NCI-H2196 (cell line): ENCODE measurements around the gene PHF14.
"Not testable (repeated sequence)": the region's sequence is repeated elsewhere in the genome, so short reads cannot be mapped to it uniquely, and the experiment has no call there.

Source experiments
- DNase-seq: peaks from one replicate; lab custom pipeline; 2025; ENCODE audit not compliant: unreplicated experiment; lab: John Stamatoyannopoulos, UW

Gene PHF14, protein sequence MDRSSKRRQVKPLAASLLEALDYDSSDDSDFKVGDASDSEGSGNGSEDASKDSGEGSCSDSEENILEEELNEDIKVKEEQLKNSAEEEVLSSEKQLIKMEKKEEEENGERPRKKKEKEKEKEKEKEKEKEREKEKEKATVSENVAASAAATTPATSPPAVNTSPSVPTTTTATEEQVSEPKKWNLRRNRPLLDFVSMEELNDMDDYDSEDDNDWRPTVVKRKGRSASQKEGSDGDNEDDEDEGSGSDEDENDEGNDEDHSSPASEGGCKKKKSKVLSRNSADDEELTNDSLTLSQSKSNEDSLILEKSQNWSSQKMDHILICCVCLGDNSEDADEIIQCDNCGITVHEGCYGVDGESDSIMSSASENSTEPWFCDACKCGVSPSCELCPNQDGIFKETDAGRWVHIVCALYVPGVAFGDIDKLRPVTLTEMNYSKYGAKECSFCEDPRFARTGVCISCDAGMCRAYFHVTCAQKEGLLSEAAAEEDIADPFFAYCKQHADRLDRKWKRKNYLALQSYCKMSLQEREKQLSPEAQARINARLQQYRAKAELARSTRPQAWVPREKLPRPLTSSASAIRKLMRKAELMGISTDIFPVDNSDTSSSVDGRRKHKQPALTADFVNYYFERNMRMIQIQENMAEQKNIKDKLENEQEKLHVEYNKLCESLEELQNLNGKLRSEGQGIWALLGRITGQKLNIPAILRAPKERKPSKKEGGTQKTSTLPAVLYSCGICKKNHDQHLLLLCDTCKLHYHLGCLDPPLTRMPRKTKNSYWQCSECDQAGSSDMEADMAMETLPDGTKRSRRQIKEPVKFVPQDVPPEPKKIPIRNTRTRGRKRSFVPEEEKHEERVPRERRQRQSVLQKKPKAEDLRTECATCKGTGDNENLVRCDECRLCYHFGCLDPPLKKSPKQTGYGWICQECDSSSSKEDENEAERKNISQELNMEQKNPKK

DNA sequence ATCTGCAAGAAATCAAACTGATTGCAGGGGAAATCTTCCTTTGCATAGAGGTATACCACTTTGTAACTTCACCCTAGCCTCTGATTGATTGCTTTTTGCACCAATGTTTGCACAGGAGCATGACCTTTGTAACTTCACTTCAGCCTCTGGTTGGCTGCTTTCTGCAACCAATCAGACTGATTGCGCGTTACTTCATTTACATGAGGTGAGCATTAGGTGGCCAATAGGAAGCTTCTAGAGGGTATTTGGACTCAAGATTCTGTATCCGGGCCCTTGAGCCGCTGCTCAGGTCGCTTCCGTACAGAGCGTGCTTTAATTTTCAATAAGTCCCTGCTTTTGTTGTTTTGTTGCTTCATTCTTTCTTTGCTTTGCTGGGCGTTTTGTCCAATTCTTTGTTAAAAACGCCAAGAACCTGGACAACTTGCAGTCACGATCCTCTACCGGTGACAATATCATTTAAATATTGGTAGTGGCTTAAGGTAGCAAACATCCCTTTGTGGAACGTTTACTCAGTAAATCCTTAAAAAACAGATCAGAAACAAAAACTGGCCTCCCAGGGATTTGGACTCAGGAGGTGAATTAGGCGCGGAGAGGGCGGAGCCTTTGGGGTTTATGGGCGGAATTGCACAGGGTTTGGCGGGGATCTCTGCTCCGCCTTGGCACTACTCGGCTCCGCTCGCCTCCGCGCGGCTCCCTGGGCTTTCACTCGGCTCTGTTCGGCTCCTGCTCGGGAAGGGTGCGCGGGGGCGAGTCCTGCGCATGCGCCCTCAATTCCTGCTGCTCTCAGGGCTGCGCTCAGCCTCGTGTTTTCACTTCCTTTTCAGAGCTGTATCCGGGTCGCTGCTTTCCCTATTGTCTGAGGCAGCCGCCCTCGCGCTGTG, at the start of gene PHF14:
Gene PHF14 (plus strand): TSS at position 812 of the 881 bp plus-strand sequence. CDS start 452 bp downstream, outside the sequence.
- peak; percentile 98 for DNase-seq

DNA sequence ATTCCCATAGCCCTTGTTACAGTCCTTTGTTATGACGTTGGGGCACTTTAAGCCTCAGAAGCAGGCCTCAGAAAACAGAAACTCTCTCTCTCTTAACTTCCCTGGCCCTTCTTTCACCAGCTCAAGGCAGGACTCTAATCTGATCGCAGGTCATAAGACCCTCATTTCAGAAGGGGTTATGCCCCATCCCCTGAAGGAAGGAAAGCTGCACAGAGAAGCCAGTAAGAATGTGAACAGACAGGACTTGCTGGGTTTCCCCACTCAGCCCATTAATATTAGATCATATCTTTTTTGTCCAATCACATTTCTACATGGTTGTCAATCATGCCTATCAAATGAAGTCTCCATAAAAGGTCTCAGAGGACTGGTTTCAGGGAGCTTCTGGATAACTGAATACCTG, 49.3 kb upstream of the PHF14 start:
- DNase-seq = no peak

DNA sequence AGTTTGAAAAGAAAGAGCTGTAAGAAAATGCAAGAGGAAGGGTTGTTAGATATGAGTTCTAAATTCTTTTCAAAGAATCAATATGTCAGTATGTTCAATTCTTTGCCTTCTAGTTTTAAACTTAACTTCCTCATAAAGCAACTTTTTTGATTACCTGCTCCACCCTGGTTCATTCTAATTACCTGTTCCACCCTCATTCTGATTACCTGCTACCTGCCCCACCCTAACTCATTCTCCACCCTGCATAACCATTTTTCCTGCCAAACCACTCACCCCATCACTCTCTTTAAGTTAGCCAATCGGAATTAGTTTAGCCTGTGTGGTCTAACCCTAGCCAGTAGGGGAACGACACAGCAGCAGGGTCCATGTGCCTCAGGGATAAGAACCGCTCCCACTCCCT, 45.5 kb upstream of the PHF14 start:
- not testable (repeated sequence) for DNase-seq

DNA sequence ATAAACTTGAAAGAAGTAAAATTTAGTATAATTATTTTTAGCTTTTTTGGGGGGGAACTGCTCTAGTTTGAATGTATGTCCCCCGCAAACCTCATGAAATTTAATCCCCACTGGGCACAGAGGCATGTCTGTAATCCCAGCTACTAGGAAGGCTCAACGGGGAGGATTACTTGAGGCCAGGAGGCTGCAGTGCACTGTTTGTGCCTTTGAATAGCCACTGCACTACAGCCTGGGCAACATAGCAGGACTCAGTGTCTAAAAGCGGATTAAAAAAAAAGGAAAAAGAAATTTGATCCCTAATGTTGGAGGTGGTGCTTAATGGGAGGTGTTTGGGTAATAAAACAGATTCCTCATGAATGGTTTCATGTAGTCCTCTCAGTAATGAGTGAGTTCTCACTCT, 43.1 kb upstream of the PHF14 start:
- DNase-seq = no peak

DNA sequence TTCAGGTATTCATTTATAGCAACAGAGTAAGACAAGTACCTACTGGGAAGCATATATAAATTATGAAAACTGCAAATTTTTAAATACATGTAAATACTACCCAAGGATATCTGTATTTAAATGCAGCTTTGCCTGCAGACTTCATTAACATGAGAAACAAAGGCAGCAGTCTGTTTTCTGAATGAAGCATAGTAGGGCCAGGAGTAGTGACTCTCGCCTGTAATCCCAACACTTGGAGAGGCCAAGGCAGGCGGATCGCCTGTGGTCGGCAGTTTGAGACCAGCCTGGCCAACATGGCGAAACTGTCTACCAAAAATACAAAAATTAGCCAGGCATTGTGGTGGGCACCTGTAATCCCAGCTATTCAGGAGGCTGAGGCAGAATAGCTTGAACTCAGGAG, 42.5 kb upstream of the PHF14 start:
- DNase-seq = no peak

DNA sequence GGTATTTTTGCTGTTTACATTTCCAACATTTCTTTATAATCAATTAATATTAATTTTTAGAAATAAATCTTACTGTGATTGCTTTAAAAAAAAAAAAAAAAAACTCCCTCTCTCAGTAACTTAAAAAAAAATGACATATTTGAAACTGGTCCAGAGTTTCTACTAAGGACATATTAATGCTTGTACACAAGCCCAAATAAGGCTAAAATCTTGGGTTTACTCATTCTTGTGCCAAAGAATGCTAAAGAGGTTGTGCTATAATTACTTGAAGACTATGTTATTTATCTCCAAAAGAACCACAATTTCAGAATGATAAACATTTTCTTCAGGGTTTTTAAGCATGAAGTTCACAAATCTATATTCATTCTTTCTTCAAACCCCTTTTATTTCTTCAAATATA, 39.4 kb upstream of the PHF14 start:
- no peak for DNase-seq

DNA sequence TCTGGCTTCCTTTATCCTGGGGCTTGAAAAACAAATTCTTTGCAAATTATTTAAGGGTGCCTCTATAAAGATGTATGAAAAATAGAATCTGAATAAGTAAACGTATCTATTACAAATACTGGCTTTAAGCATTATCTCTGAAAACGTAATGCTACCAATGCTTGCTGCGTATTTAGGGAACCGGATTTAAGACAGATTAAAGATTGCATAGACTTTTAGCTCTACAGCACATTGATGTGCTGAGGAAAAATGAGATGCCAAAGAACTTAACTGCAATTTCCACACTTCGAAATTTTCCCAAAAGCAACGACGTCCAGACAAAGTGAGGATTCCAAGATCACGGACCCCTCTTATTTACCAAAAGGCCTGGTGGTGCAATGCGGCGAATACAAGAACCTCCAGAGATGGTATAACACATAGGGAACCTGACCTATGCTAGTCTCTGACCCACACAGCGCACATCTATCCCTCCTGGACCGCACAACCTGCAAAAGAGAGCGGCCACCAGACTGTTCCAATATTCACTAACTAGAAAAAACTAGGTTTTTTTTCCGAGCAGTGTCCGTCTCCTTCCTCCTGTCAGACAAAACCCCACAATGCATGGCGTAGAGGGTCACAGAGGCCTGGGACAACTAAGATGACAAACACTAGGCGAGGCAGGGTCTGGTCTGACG, 34.3 kb upstream of the PHF14 start:
- DNase-seq = no peak

DNA sequence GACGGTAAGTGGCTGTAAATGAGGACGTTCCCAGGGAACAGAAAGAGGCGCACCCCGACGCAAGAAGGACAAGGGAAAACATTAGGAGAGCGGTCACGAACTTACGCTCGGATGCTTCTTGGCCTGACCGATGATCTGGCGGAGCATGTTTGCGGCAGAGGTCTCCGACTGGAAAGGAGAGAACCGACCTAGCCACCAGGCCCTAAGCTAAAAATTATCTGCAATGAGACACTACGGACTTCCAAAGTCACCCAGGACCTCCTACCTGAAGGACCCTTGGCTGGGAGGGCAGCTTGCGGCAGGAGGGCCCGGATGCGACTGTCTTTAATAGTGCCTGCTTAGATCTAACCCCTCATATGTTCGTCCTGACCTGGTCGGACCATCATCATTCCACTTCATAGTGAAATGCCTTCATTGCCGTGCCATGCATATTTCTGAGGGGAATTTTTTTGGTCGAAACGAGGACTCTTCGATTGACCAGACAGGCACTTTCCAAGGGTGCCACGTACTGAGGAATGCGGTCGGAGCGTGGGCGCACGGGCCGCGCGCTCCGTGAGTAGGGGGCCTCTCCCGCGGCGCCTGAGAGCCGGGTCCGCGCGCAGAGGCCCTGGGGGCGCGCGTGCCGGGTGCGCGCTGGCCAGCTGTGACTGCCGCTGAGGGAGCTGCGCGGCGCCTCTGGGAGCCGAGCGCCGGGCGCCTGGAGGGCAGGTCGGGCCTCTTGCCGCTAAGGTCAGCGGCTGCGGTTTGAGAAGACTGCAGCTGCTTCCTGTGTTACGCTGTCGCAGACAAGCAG, 33.6 kb upstream of the PHF14 start:
- DNase-seq = peak; percentile 94

DNA sequence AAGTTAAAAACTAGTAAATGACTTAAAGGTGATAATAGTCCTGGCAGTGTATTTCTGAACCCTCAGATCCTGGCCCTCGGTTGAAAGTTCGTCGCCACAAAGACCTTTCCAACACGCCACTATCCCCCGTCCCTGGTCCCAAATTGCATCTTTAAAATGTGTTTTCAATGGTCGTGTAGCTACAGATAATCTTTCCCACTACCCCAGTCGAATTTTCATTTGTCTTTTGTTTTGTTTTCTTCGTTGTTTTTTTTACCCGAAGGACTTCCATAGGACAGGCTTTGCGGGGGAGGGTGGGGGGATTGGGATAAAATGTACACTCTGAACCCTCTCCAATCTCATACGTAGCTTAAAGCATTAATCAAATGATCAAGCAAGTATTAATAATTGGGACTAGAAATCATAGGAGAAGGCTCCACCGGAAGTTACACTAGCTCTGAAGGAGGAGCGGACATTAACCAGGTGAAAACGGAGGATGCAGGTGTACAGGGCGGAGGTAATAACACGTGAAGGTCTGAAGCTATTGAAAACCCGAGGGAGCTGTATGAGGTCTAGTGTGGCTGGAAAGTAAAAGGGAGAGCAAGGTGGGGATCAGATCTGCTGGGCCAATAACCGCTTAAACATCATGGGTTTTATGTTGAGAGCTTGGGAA, 32.8 kb upstream of the PHF14 start:
- peak; percentile 50 for DNase-seq

DNA sequence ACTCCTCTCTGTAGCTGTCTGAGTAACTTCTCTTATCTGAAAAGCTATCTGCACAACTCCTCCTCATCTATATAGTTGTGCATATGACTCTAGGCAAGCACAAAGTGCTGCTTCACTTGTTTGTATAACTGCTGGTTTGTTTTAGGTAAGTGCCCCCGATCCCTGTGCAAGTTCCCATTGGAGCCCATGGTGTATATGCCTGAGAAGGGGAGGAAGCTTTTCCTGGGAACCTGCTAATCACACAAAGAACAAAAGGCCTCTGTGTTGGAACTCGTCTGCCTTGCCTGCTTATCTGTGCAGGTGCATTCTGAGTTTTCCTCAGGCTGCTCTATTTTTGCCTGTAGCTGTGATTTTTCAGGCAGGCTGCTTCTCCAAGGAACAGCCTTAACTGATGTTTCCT, 23.2 kb upstream of the PHF14 start:
- DNase-seq = no peak

DNA sequence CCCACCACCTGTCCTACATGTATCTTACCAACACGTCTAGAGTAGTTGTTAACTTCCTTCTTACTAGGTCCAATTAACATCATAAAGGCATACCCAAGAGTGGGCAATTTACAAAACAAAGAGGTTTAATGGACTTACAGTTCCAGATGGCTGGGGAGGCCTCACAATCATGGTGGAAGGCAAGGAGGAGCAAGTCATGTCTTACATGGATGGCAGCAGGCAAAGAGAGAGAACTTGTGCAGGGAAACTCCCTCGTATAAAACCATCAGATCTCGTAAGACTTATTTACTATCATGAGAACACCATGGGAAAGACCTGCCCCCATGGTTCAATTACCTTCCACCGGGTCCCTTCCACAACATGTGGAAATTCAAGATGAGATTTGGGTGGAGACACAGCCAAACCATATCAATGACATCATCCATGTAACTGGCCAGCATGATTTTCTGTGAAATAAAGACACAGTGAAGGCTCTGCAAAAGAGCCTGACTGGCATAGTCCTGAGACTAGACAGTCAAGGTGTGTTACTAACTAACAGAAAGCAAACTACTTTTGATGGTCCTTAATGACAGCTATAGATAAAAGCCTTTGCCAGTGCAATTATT, 22.6 kb upstream of the PHF14 start:
- DNase-seq = not testable (repeated sequence)

DNA sequence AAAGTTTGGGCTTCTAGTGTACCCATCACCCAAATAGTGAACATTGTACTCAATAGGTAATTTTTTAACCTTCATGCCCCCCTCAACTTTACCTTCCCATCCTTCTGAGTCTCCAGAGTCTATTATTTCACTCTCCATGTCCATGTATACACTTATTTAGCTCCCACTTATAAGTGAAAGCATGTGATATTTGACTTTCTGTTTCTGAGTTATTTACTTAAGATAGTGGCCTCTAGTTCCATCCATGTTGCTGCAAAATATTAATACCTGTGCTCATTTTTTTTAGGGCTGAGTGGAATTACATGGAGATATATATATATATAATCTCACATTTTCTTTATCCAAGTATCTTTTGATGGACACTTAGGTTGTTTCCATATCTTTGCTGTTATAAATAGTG, 21.1 kb upstream of the PHF14 start:
- DNase-seq = no peak

DNA sequence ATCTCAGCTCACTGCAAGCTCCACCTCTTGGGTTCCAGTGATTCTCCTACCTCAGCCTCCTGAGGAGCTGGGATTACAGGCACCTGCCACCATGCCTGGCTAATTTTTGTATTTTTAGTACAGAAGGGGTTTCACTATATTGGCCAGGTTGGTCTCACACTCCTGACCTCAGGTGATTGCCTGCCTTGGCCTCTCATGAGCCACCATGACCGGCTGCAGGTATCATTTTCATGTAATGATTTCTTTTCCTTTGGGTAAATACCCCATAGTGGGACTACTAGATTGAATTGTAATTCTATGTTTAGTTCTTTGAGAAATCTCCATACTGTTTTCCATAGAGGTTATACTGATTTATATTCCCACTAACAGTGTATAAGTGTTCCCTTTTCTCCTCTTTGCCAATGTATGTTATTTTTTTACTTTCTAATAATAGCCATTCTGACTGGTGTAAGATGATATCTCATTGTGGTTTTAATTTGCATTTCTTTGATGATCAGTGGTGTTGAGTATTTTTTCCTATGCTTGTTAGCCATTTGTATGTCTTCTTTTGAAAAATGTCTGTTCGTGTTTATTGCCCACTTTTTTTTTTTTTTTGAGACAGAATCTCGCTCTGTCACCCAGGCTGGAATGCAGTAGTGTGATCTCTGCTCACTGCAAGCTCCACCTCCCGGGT, 20.5 kb upstream of the PHF14 start:
- DNase-seq = not testable (repeated sequence)

DNA sequence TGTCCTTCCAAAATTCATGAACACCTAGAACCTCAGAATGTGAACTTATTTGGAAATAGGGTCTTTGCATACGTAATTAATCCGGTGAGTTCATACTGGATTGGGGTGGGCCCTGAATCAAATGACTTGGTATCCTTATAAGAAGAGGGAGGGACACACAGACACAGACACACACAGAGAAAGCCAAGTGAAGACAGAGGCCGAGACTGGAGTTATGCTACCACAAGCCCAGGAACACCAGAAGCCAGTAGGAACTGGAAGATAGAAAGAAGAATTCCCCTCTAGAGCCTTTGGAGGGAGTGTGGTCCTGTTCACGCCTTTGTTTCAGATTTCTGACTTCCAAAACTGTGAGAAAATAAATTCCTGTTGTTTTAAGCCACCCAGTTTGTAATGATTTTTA, 17.1 kb upstream of the PHF14 start:
- DNase-seq = no peak

DNA sequence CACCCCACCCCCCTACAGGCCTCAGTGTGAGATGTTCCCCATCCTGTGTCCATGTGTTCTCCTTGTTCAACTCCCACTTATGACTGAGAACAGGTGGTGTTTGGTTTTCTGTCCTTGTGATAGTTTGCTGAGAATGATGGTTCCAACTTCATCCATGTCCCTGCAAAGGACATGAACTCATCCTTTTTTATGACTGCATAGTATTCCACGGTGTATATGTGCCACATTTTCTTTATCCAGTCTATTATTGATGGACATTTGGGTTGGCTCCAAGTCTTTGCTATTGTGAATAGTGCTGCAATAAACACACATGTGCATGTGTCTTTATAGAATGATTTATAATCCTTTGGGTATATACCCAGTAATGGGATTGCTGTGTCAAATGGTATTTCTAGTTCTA, 13.4 kb upstream of the PHF14 start:
- not testable (repeated sequence) for DNase-seq

DNA sequence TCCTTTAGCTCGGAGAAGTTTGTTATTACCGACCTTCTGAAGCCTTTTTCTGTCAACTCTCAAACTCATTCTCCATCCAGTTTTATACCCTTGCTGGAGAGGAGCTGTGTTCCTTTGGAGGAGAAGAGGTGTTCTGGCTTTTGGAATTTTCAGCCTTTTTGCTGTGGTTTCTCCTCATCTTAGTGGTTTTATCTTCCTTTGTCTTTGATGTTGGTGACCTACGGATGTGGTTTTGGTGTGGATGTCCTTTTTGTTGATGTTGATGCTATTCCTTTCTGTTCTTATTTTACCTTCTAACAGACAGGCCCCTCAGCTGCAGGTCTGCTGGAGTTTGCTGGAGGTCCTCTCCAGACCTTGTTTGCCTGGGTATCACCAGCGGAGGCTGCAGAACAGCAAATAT, 8.7 kb upstream of the PHF14 start:
- not testable (repeated sequence) for DNase-seq

DNA sequence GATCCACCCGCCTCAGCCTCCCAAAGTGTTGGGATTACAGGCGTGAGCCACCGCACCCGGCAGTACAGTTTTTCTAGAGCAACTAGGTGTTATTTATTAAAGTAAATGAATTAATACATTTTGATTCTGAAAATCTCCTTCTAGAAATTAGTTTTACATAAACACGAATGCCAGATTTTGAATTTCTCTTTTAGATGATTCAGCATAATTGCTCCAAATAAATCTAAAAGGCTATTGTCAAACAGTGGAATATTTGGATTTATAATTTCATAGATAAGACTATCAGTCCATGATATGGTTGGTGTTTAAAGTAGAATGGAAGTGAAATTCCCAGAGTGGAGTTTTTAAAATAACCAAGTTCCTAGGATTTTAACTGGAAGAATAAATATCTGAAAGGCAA, 1.5 kb upstream of the PHF14 start:
- no peak for DNase-seq
